GM18909 (cell line): ENCODE results near the gene DTNB.
"Not testable (repeated sequence)": the region's sequence is repeated elsewhere in the genome, so short reads cannot be mapped to it uniquely, and the experiment has no call there.

ENCODE experiments used
- ATAC-seq: cut with Tn5 transposase; IDR thresholded peaks from one replicate; pipeline ENCODE4 v1.9.1; 2021; ENCODE audit warnings: mild to moderate bottlenecking; ENCODE audit not compliant: unreplicated experiment, poor library complexity

The DTNB gene

GRCh38 chr2:25673300-25674076 lies at the start of gene DTNB:
Gene DTNB, minus strand, starts transcription at chr2:25673577. Its CDS starts 20,917 bp downstream, at chr2:25652660.
- ATAC-seq = peak; percentile 82

- ATAC-seq = no peak
Measured at GRCh38 chr2:25722224-25722623, 48.8 kb upstream of the DTNB start.

GRCh38 chr2:25720575-25720974 lies 47.2 kb upstream of the DTNB start:
- no peak for ATAC-seq

- no peak for ATAC-seq
Measured at GRCh38 chr2:25714740-25715139, 41.4 kb upstream of the DTNB start.

GRCh38 chr2:25712455-25712854 lies 39.1 kb upstream of the DTNB start:
- no peak for ATAC-seq

GRCh38 chr2:25711675-25712354 lies 38.4 kb upstream of the DTNB start:
- ATAC-seq = no peak

- no peak for ATAC-seq
Measured at GRCh38 chr2:25710750-25711149, 37.4 kb upstream of the DTNB start.

- ATAC-seq = no peak
Measured at GRCh38 chr2:25709349-25709748, 36.0 kb upstream of the DTNB start.

- ATAC-seq = no peak
Measured at GRCh38 chr2:25707927-25708590, 34.7 kb upstream of the DTNB start.

- ATAC-seq = not testable (repeated sequence)
Measured at GRCh38 chr2:25705575-25705974, 32.2 kb upstream of the DTNB start.

GRCh38 chr2:25701801-25702200 lies 28.4 kb upstream of the DTNB start:
- ATAC-seq = no peak

- no peak for ATAC-seq
Measured at GRCh38 chr2:25700221-25700660, 26.9 kb upstream of the DTNB start.

GRCh38 chr2:25699216-25699615 lies 25.8 kb upstream of the DTNB start:
- no peak for ATAC-seq

GRCh38 chr2:25698752-25699151 lies 25.4 kb upstream of the DTNB start:
- ATAC-seq = no peak

- no peak for ATAC-seq
Measured at GRCh38 chr2:25697559-25698341, 24.4 kb upstream of the DTNB start.

GRCh38 chr2:25692737-25693445 lies 19.5 kb upstream of the DTNB start:
- no peak for ATAC-seq

GRCh38 chr2:25692143-25692542 lies 18.8 kb upstream of the DTNB start:
- no peak for ATAC-seq

GRCh38 chr2:25690058-25690457 lies 16.7 kb upstream of the DTNB start:
- ATAC-seq = no peak

- ATAC-seq = no peak
Measured at GRCh38 chr2:25688236-25688635, 14.9 kb upstream of the DTNB start.

GRCh38 chr2:25685741-25686140 lies 12.4 kb upstream of the DTNB start:
- no peak for ATAC-seq
